ENCODE measurements around the gene CST4. TPM values are rescaled to one million over a fixed set of nuclear protein-coding genes. Genes with fewer than 3 reads are reported as not detected.
"Not testable (repeated sequence)": the region's sequence is repeated elsewhere in the genome, so short reads cannot be mapped to it uniquely, and the experiment has no call there.

Gene CST4
- total RNA-seq, 1 donor = not detected

DNA sequence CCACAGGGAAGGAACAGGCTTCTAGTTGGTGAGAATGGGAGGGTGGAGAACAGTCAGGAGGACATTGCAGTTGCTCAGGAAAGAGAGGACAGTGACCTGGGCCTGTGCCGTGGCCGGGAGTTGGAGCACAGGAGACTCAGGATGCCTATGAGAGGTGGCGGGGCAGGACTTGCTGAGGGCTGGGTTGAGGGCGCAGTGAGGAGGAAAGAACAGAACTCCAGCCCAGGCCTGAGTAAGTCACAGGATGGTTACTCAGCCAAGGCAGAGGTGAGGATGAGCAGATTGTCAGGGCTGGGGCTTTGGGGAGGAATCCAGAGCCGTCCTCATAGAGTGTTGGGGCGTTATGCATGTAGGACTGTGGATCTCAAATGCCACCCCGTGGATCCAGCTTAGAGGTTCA, 21.2 kb downstream of the CST4 start:
- no peaks in the 10 kb centered on the region for H4K20me1 ChIP-seq (ENCODE audit: insufficient read depth, low read length)
- TF ChIP-seq, protein P1, sequence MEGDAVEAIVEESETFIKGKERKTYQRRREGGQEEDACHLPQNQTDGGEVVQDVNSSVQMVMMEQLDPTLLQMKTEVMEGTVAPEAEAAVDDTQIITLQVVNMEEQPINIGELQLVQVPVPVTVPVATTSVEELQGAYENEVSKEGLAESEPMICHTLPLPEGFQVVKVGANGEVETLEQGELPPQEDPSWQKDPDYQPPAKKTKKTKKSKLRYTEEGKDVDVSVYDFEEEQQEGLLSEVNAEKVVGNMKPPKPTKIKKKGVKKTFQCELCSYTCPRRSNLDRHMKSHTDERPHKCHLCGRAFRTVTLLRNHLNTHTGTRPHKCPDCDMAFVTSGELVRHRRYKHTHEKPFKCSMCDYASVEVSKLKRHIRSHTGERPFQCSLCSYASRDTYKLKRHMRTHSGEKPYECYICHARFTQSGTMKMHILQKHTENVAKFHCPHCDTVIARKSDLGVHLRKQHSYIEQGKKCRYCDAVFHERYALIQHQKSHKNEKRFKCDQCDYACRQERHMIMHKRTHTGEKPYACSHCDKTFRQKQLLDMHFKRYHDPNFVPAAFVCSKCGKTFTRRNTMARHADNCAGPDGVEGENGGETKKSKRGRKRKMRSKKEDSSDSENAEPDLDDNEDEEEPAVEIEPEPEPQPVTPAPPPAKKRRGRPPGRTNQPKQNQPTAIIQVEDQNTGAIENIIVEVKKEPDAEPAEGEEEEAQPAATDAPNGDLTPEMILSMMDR (IDR thresholded peaks at IDR 0.05; ENCODE audit: extremely low read depth, low read depth, low read length) = no peak
- H3K4me3 ChIP-seq (ENCODE audit: insufficient read depth, low read length) = no peak overlapping the region
- H3K36me3 ChIP-seq (ENCODE audit: insufficient read depth, low read length) = no peaks in the 10 kb centered on the region
- H3K27ac ChIP-seq (ENCODE audit: low read depth, low read length) = no peak overlapping the region
- DNase-seq (ENCODE audit: insufficient read length, low spot score, missing footprints) = no peak
- H3K27me3 ChIP-seq (ENCODE audit: insufficient read depth, low read length) = peaks cover 4% of the 10 kb centered on the region
- no peak overlapping the region for H3K4me2 ChIP-seq (ENCODE audit: insufficient read depth, low read length)
- no peaks in the 10 kb centered on the region for H3K79me2 ChIP-seq (ENCODE audit: insufficient read depth, low read length)
- no peaks in the 10 kb centered on the region for H3K4me1 ChIP-seq (ENCODE audit: insufficient read depth, low read length)
- H3K9me3 ChIP-seq (ENCODE audit: low read depth, low read length) = no peaks in the 10 kb centered on the region
- no peak overlapping the region for H2AFZ ChIP-seq (ENCODE audit: low read length)

DNA sequence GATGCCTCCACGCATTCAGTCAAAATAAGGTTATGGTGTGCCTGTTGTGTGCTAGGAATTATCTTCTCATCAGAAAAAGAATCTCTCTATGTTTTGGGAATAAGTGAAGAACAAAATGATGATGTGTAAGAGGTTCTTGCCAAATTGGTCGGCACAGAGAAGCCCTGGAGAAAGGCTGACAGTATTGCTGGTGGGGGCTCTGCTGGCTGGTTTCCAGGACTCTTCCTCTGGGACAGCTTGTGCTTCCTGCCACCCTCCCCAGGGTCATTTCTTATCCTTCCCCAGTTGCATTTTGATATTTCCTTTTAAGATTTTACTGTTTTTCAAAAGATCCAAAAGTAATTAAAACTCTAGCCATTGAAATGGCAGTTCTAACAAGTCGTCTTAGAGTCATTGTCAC, 22.1 kb downstream of the CST4 start:
- Histone ChIP-seq H3K79me2 (ENCODE audit: insufficient read depth, low read length) (no peaks in the 10 kb centered on the region), H3K27ac (ENCODE audit: low read depth, low read length) (no peak overlapping the region), H2AFZ (ENCODE audit: low read length) (no peak overlapping the region), H3K27me3 (ENCODE audit: insufficient read depth, low read length) (peaks cover 4% of the 10 kb centered on the region), H3K4me1 (ENCODE audit: insufficient read depth, low read length) (no peaks in the 10 kb centered on the region), H3K4me3 (ENCODE audit: insufficient read depth, low read length) (no peak overlapping the region), H3K9me3 (ENCODE audit: low read depth, low read length) (no peaks in the 10 kb centered on the region), H3K4me2 (ENCODE audit: insufficient read depth, low read length) (no peak overlapping the region), H3K36me3 (ENCODE audit: insufficient read depth, low read length) (no peaks in the 10 kb centered on the region), H4K20me1 (ENCODE audit: insufficient read depth, low read length) (no peaks in the 10 kb centered on the region)
- TF ChIP-seq, protein P1 (IDR thresholded peaks at IDR 0.05; ENCODE audit: extremely low read depth, low read depth, low read length) = no peak
- DNase-seq (ENCODE audit: insufficient read length, low spot score, missing footprints) = no peak

DNA sequence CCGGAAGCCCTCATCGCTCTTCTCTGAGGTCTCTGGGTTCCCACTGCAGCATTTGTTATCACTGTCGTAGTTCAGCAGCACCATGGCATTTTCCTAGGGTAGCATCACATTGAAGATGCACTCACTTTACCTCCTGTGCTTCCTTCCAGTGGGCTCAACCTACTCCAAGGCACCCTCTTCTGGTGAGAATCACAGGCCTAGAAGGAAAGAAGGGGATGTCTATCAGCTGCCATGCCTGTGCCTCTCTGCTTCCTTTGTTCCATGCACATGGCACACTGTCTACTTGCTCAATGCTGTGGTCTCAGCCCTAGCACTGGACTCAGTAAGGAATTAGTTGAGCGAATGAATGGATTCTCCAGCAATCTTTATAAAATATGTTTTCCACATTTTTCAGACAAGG, 22.6 kb downstream of the CST4 start:
- no peaks in the 10 kb centered on the region for H3K79me2 ChIP-seq (ENCODE audit: insufficient read depth, low read length)
- no peaks in the 10 kb centered on the region for H3K4me1 ChIP-seq (ENCODE audit: insufficient read depth, low read length)
- DNase-seq (ENCODE audit: insufficient read length, low spot score, missing footprints) = peak; percentile 14
- TF ChIP-seq, protein P1 (IDR thresholded peaks at IDR 0.05; ENCODE audit: extremely low read depth, low read depth, low read length) = peak; percentile 24
- peaks cover 4% of the 10 kb centered on the region for H3K27me3 ChIP-seq (ENCODE audit: insufficient read depth, low read length)
- H3K27ac ChIP-seq (ENCODE audit: low read depth, low read length) = no peak overlapping the region
- no peaks in the 10 kb centered on the region for H4K20me1 ChIP-seq (ENCODE audit: insufficient read depth, low read length)
- H3K4me2 ChIP-seq (ENCODE audit: insufficient read depth, low read length) = no peak overlapping the region
- H3K4me3 ChIP-seq (ENCODE audit: insufficient read depth, low read length) = no peak overlapping the region
- no peak overlapping the region for H2AFZ ChIP-seq (ENCODE audit: low read length)
- no peaks in the 10 kb centered on the region for H3K9me3 ChIP-seq (ENCODE audit: low read depth, low read length)
- H3K36me3 ChIP-seq (ENCODE audit: insufficient read depth, low read length) = no peaks in the 10 kb centered on the region

DNA sequence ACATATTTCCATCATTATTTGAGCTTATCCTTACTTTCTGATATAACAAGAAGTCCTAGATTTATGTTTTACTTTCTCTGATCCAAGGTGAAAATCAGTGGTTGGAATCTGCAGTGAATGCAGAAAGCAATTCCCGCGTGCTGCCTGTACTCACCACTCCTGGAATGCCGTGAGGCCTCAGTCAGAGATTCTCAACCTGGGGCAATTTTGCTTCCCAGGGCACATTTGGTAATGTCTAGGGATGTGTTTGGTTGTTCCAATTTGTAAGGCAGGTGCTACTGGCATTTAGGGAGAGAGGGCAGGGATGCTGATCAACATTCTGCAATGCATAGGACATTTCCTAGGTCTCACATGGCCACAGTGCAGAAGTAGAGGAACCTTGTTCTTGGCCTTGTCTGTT, 23.9 kb downstream of the CST4 start:
- no peaks in the 10 kb centered on the region for H3K36me3 ChIP-seq (ENCODE audit: insufficient read depth, low read length)
- no peak overlapping the region for H3K27ac ChIP-seq (ENCODE audit: low read depth, low read length)
- no peaks in the 10 kb centered on the region for H3K79me2 ChIP-seq (ENCODE audit: insufficient read depth, low read length)
- H3K9me3 ChIP-seq (ENCODE audit: low read depth, low read length) = no peaks in the 10 kb centered on the region
- no peaks in the 10 kb centered on the region for H3K4me1 ChIP-seq (ENCODE audit: insufficient read depth, low read length)
- H3K27me3 ChIP-seq (ENCODE audit: insufficient read depth, low read length) = peaks cover 4% of the 10 kb centered on the region
- H4K20me1 ChIP-seq (ENCODE audit: insufficient read depth, low read length) = no peaks in the 10 kb centered on the region
- no peak overlapping the region for H3K4me3 ChIP-seq (ENCODE audit: insufficient read depth, low read length)
- no peak for DNase-seq (ENCODE audit: insufficient read length, low spot score, missing footprints)
- no peak overlapping the region for H3K4me2 ChIP-seq (ENCODE audit: insufficient read depth, low read length)
- TF ChIP-seq, protein P1 (IDR thresholded peaks at IDR 0.05; ENCODE audit: extremely low read depth, low read depth, low read length) = no peak
- H2AFZ ChIP-seq (ENCODE audit: low read length) = no peak overlapping the region

DNA sequence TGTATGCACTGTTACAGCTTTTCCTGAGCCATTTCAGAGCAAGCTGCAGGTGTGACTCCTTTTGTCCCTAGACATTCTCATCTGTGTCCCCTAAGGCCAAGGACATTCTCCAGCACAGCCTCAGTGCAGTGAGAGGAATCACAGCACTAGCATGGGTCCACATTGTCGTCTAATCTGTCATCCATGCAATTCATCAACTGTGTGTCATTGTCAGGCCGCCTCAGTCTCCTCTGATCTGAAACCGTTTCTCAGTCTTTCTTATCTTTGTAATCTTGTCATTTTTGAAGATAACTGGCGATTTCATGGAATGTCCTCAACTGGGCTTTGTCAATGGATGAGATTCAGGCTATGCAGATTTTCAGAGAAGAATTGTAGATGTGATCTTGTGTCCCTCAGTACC, 24.8 kb downstream of the CST4 start:
- not testable (repeated sequence) for H3K4me3 ChIP-seq (ENCODE audit: insufficient read depth, low read length); H3K36me3 ChIP-seq (ENCODE audit: insufficient read depth, low read length); H3K4me2 ChIP-seq (ENCODE audit: insufficient read depth, low read length); H3K4me1 ChIP-seq (ENCODE audit: insufficient read depth, low read length); DNase-seq (ENCODE audit: insufficient read length, low spot score, missing footprints); H2AFZ ChIP-seq (ENCODE audit: low read length); H4K20me1 ChIP-seq (ENCODE audit: insufficient read depth, low read length); H3K27ac ChIP-seq (ENCODE audit: low read depth, low read length); H3K79me2 ChIP-seq (ENCODE audit: insufficient read depth, low read length); H3K27me3 ChIP-seq (ENCODE audit: insufficient read depth, low read length); H3K9me3 ChIP-seq (ENCODE audit: low read depth, low read length)
